Adrenal gland (tissue), 12 donors: ENCODE results near the gene LRRC71. TPM values are rescaled to one million over a fixed set of nuclear protein-coding genes. Genes with fewer than 3 reads are reported as not detected.
A peak's percentile ranks its signal among the peaks of the same experiment; 100 is the strongest.

Experiments used
- DNase-seq, 7 donors: peaks; one replicate each; pipeline ENCODE4 v3.0.0-alpha.2; 2019 to 2020
- H3K27ac ChIP-seq, 5 donors: fragments of 200-600 bp; sonication (generic) in 4 of 5; 1 replicate in 3 of 5; 2 replicates in 2 of 5; pipeline versions ENCODE4 v1.5.1 to v1.8.0; 2016 to 2020; ENCODE audit warnings: mild to moderate bottlenecking in 1 of 5
- H3K27me3 ChIP-seq: fragments of 200-600 bp; 2 replicates; pipeline ENCODE4 v1.8.0; 2021
- H3K36me3 ChIP-seq, 2 donors: fragments of 200-600 bp; replicated peaks in 1 of 2; 1 replicate in 1 of 2; 2 replicates in 1 of 2; pipeline versions ENCODE4 v1.5.1 to v1.8.0; 2018 to 2022
- H3K4me1 ChIP-seq, 2 donors: fragments of 200-600 bp; replicated peaks in 1 of 2; 1 replicate in 1 of 2; 2 replicates in 1 of 2; pipeline versions ENCODE4 v1.5.1 to v1.8.0; 2018 to 2021
- H3K4me3 ChIP-seq, 4 donors: fragments of 200-600 bp; sonication (generic) in 3 of 4; one replicate each; pipeline ENCODE4 v1.5.1; 2016 to 2018
- H3K9me3 ChIP-seq, 3 donors: fragments of 200-600 bp; sonication (generic) in 1 of 3; replicated peaks in 1 of 3; 1 replicate in 2 of 3; 2 replicates in 1 of 3; pipeline versions ENCODE4 v1.5.1 to v1.8.0; 2016 to 2021
- POLR2A ChIP-seq, 2 donors: fragments of 450-650 bp; IDR thresholded peaks; one replicate each; pipeline ENCODE4 v1.6.1; 2017; ENCODE audit warnings: antibody characterized with exemption in 2 of 2, mild to moderate bottlenecking in 2 of 2, moderate library complexity in 1 of 2
- WGBS, 4 donors: extraction: QIAGEN DNeasy Blood & Tissue Kit in 2 of 4; methylation state at CpG; one replicate each; pipeline versions ENCODE4 v1.1.5 to v1.1.7; 2013 to 2017; 5-methylcytosine and 5-hydroxymethylcytosine counted together
- intact Hi-C, 2 donors: fragments of 100-400 bp; cut with DNase I; formaldehyde crosslinking; loops; one replicate each; pipeline versions ENCODE4 v1.14.1 to v1.15.0; 2022 to 2023
- polyA plus RNA-seq, 3 donors: library from polyadenylated mRNA; stranded (reverse); fragments of 200-250 nt in 2 of 3; fragments of 350-450 nt in 1 of 3; fragmentation: Illumina TruSeq in 1 of 3; extraction: RNeasy Lipid Tissue Mini Kit (QIAGEN cat#74804) in 1 of 3; gene quantifications; one replicate each; pipeline ENCODE4 v1.2.3, GENCODE V29; 2013 to 2014
- total RNA-seq, 9 donors: library from RNA; depleted of rRNA in 4 of 9; stranded (reverse); fragments of >200 nt in 4 of 9; fragments of 120-200 nt in 1 of 9; fragmentation: NEBNext Ultra II Directional in 1 of 9; extraction: Animal tissue kit (Norgen Biotek cat#: 25700) in 1 of 9; gene quantifications; one replicate each; pipeline versions ENCODE4 v1.1.0 to v1.2.4, GENCODE V29; 2013 to 2023
- TF ChIP-seq, protein P1 (sequence below), 6 experiments: fragments of 450-650 bp in 4 of 6; fragments of 200-600 bp in 2 of 6; sonication (generic) in 1 of 6; IDR thresholded peaks; 1 replicate in 5 of 6; 2 replicates in 1 of 6; pipeline versions ENCODE4 v1.5.1 to v1.8.0; 2016 to 2021; ENCODE audit warnings: antibody characterized with exemption in 6 of 6, mild to moderate bottlenecking in 2 of 6, moderate library complexity in 1 of 6
- donor health status: healthy with polysubstance abuse.
- donor health status: Bipolar disorder and iron deficiency.
- donor health status: DM: yes; HTN: yes; CAD: no.
- donor health status: DM: no; HTN: no; CAD: no.
- donor health status: DM: no; HTN: no; CAD: no.
- donor health status: DM: yes; HTN: yes; CAD: no.

LRRC71 gene
- total and polyA plus RNA-seq, 12 donors: 0.11 to 4.6 (median 0.27) TPM; not detected in 4

DNA sequence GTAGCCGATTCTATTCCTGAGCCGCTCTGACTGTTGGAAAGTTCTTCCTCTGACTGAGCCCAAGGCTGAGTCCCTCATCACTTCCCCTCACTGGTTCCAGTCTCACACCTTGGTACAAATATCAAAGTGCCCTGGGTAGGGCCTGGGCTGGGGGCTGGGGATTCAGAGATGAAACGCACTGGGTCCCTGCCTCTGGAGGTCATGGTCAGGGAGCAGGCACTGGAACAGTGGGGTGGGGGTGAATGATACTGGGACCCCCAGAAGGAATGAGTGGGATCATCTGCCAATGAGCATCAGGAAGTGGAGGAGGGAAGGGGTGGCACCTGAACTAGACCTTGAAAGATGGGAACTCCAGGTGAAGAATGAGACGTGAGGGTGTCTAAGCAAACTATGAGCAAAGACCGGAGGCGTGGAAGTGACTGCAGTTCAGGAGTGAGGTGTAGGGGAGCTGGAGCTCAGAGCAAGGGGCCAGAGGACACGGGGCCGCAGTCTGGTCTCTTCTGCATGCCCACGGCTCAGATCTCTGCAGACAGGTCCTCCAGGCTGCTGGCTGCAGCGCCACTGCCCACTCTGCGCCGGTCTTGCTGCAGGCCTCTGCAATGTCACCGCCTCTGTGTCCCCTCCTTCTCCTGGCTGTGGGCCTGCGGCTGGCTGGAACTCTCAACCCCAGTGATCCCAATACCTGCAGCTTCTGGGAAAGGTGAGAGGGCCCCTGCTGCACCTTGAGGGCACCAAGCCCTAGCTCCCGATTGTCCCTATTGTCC is 16.9 kb upstream of the LRRC71 start:
- Histone ChIP-seq H3K4me3 (no peak overlapping the region), H3K27me3 (no peaks in the 10 kb centered on the region), H3K27ac (peak overlapping the region in 2 of 5 donors; percentile 26 to 90), H3K9me3 (no peaks in the 10 kb centered on the region), H3K36me3 (no peaks in the 10 kb centered on the region), H3K4me1 (peaks cover 0 to 12% of the 10 kb centered on the region in 2 donors)
- 74 to 80% (median 77%) methylated on average over 15 of the region's 15 CpGs for WGBS, 4 donors
- DNase-seq: no peak
- intact Hi-C loops: no loop called here
- TF ChIP-seq, protein P1, sequence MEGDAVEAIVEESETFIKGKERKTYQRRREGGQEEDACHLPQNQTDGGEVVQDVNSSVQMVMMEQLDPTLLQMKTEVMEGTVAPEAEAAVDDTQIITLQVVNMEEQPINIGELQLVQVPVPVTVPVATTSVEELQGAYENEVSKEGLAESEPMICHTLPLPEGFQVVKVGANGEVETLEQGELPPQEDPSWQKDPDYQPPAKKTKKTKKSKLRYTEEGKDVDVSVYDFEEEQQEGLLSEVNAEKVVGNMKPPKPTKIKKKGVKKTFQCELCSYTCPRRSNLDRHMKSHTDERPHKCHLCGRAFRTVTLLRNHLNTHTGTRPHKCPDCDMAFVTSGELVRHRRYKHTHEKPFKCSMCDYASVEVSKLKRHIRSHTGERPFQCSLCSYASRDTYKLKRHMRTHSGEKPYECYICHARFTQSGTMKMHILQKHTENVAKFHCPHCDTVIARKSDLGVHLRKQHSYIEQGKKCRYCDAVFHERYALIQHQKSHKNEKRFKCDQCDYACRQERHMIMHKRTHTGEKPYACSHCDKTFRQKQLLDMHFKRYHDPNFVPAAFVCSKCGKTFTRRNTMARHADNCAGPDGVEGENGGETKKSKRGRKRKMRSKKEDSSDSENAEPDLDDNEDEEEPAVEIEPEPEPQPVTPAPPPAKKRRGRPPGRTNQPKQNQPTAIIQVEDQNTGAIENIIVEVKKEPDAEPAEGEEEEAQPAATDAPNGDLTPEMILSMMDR (IDR thresholded peaks at IDR 0.05): no peak
- TF ChIP-seq POLR2A (IDR thresholded peaks at IDR 0.05): no peak

DNA sequence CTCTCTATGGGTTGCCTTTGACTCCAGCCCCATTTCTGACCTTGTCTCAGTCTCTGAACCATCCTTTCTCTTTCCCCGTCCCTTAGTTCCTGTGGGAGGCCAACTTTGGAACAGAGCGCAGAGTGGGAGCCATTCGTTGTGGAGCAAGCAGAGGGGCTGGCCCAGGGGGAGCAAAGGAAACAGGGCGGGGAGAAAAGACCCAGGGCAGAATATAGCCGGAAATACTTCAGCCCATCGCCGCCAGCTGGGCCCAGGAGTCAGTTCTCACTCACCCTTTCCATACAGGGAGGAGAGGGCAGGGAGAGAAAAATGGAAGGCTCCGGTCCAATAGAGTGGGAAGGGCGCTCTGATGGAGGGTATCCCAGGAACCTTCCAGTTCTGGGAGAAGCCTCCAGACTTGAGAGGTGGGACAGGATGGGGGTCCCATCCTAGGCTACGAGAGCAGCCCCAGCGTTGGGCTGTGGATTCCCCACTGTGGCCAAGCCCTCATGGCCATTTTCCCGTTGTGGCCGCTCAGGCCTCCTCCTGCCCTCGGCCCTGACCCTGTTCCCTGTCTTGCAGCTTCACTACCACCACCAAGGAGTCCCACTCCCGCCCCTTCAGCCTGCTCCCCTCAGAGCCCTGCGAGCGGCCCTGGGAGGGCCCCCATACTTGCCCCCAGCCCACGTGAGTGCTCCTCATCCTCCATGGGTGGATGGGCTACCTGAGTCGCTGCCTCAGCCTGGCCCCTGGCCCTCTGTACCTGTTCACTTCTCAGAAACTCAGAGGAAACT is 16.1 kb upstream of the LRRC71 start:
- Histone ChIP-seq H3K4me1 (peaks cover 0 to 10% of the 10 kb centered on the region in 2 donors), H3K9me3 (no peaks in the 10 kb centered on the region), H3K27ac (peak overlapping the region in 2 of 5 donors; percentile 26 to 90), H3K27me3 (no peaks in the 10 kb centered on the region), H3K36me3 (no peaks in the 10 kb centered on the region), H3K4me3 (no peak overlapping the region)
- intact Hi-C loops: no loop called here
- no peak for DNase-seq
- no peak for TF ChIP-seq POLR2A (IDR thresholded peaks at IDR 0.05)
- TF ChIP-seq, protein P1 (IDR thresholded peaks at IDR 0.05): no peak
- WGBS, 4 donors: 67 to 70% (median 69%) methylated on average over 13 to 19 of the region's 19 CpGs

DNA sequence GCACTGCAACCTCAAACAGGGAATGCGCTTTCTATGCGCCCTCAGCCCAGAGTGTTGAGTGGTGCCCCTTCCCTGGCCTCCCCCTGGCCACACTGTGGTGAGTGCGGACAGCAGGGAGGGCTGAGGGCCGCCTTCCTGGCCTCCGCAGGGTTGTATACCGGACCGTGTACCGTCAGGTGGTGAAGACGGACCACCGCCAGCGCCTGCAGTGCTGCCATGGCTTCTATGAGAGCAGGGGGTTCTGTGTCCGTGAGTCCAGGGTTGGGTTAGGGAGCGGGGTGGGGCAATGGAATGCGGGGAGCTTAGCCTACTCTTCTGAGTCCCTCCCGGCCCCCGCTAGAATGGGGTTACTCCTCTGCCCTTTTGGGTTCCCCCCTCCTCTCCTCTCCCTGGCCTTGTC is 15.3 kb upstream of the LRRC71 start:
- peaks cover 0 to 10% of the 10 kb centered on the region in 2 donors for H3K4me1 ChIP-seq
- intact Hi-C loops: no loop called here

DNA sequence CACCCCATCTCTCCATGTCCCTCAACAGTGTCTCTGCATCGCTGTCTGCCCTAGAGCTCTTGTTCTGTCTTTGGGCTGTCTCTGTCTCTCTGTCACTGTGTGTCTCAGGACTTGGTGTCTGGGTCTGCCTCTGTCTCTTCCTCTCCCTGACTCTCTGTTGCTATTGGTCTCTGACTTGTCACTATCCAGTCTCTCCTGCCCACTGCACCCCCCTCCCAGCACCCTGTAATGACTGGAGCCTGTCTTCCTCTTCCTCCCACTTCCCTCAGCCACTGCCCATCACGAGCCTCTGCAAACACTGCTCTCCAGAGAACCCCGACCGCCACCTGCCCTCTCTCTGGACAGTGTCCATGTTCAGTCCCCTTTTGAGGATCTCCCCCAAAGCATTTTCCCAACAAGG is 14.8 kb upstream of the LRRC71 start:
- Histone ChIP-seq H3K36me3 (no peaks in the 10 kb centered on the region), H3K27ac (peak overlapping the region in 1 of 5 donors; percentile 90), H3K4me1 (peaks cover 0 to 10% of the 10 kb centered on the region in 2 donors)

More for the DNA sequence above, 15.3 kb upstream of the LRRC71 start:
- H3K36me3 ChIP-seq: no peaks in the 10 kb centered on the region
- WGBS, 4 donors: 68 to 83% (median 80%) methylated on average over 5 to 16 of the region's 16 CpGs
- no peaks in the 10 kb centered on the region for H3K27me3 ChIP-seq
- TF ChIP-seq, protein P1 (IDR thresholded peaks at IDR 0.05): no peak
- no peak for TF ChIP-seq POLR2A (IDR thresholded peaks at IDR 0.05)
- no peak overlapping the region for H3K4me3 ChIP-seq
- no peaks in the 10 kb centered on the region for H3K9me3 ChIP-seq
- peak overlapping the region in 1 of 5 donors; percentile 90 for H3K27ac ChIP-seq
- DNase-seq: no peak

More for the DNA sequence above, 14.8 kb upstream of the LRRC71 start:
- 55 to 85% (median 64%) methylated on average over 4 of the region's 4 CpGs for WGBS, 4 donors
- no peak for DNase-seq
- H3K9me3 ChIP-seq: no peaks in the 10 kb centered on the region
- TF ChIP-seq, protein P1 (IDR thresholded peaks at IDR 0.05): no peak
- TF ChIP-seq POLR2A (IDR thresholded peaks at IDR 0.05): no peak
- no peaks in the 10 kb centered on the region for H3K27me3 ChIP-seq
- no peak overlapping the region for H3K4me3 ChIP-seq
- intact Hi-C loops: no loop called here
